Measurements from ENCODE around the gene POC1A.

Gene POC1A

GRCh38 chr3:52154135-52155094 lies at the start of gene POC1A:
Gene POC1A, minus strand, starts transcription at chr3:52154423. Its CDS starts 51 bp downstream, at chr3:52154372.
- DNase-seq (ENCODE audit: low spot score) = peak; percentile 98

GRCh38 chr3:52203701-52204100 lies 49.5 kb upstream of the POC1A start:
- no peak for DNase-seq (ENCODE audit: low spot score)

GRCh38 chr3:52202384-52203077 lies 48.3 kb upstream of the POC1A start:
- no peak for DNase-seq (ENCODE audit: low spot score)

- no peak for DNase-seq (ENCODE audit: low spot score)
Observed at GRCh38 chr3:52200981-52201679, 46.9 kb upstream of the POC1A start.

- no peak for DNase-seq (ENCODE audit: low spot score)
Observed at GRCh38 chr3:52198643-52199608, 44.7 kb upstream of the POC1A start.

GRCh38 chr3:52197842-52198625 lies 43.8 kb upstream of the POC1A start, which contains the start of gene ALAS1:
Gene ALAS1, plus strand, starts transcription at chr3:52198160. Its CDS starts 1,082 bp downstream, at chr3:52199242.
- DNase-seq (ENCODE audit: low spot score) = peak; percentile 87

- DNase-seq (ENCODE audit: low spot score) = no peak
Observed at GRCh38 chr3:52197499-52197841, 43.2 kb upstream of the POC1A start.

GRCh38 chr3:52196977-52197376 lies 42.8 kb upstream of the POC1A start:
- DNase-seq (ENCODE audit: low spot score) = no peak

GRCh38 chr3:52195823-52196331 lies 41.7 kb upstream of the POC1A start:
- DNase-seq (ENCODE audit: low spot score) = no peak

GRCh38 chr3:52195291-52195597 lies 41.0 kb upstream of the POC1A start:
- no peak for DNase-seq (ENCODE audit: low spot score)

- no peak for DNase-seq (ENCODE audit: low spot score)
Observed at GRCh38 chr3:52194485-52195290, 40.5 kb upstream of the POC1A start.

- DNase-seq (ENCODE audit: low spot score) = peak; percentile 74
Observed at GRCh38 chr3:52193065-52193464, 38.8 kb upstream of the POC1A start.

GRCh38 chr3:52191663-52192062 lies 37.4 kb upstream of the POC1A start:
- DNase-seq (ENCODE audit: low spot score) = no peak

- DNase-seq (ENCODE audit: low spot score) = peak; percentile 69
Observed at GRCh38 chr3:52190294-52191074, 36.3 kb upstream of the POC1A start.

GRCh38 chr3:52188556-52188955 lies 34.3 kb upstream of the POC1A start:
- DNase-seq (ENCODE audit: low spot score) = no peak

GRCh38 chr3:52186729-52187128 lies 32.5 kb upstream of the POC1A start:
- no peak for DNase-seq (ENCODE audit: low spot score)

- no peak for DNase-seq (ENCODE audit: low spot score)
Observed at GRCh38 chr3:52185837-52186236, 31.6 kb upstream of the POC1A start.

GRCh38 chr3:52185311-52185710 lies 31.1 kb upstream of the POC1A start:
- no peak for DNase-seq (ENCODE audit: low spot score)

GRCh38 chr3:52184690-52185089 lies 30.5 kb upstream of the POC1A start:
- no peak for DNase-seq (ENCODE audit: low spot score)

Measured in Ammon's horn (tissue), 1 donor.